Suppressor macrophage treated with lipopolysaccharide for 1 hour (primary cell): ENCODE data around the gene DUS2.
"Not testable (repeated sequence)": the region's sequence is repeated elsewhere in the genome, so short reads cannot be mapped to it uniquely, and the experiment has no call there.

Source experiments
- DNase-seq, 3 donors: peaks; one replicate each; pipeline ENCODE4 v3.0.0-alpha.2; 2020 to 2022

Gene DUS2

DNA sequence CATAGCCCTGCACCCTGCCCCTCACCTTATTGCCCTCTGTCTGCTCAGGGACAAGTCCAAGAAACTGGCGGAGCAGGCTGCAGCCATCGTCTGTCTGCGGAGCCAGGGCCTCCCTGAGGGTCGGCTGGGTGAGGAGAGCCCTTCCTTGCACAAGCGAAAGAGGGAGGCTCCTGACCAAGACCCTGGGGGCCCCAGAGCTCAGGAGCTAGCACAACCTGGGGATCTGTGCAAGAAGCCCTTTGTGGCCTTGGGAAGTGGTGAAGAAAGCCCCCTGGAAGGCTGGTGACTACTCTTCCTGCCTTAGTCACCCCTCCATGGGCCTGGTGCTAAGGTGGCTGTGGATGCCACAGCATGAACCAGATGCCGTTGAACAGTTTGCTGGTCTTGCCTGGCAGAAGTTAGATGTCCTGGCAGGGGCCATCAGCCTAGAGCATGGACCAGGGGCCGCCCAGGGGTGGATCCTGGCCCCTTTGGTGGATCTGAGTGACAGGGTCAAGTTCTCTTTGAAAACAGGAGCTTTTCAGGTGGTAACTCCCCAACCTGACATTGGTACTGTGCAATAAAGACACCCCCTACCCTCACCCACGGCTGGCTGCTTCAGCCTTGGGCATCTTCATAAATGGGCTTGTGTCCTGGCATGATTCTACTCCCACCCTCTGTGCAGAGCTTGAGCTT, 55.8 kb downstream of the DUS2 start:
- no peak for DNase-seq

DNA sequence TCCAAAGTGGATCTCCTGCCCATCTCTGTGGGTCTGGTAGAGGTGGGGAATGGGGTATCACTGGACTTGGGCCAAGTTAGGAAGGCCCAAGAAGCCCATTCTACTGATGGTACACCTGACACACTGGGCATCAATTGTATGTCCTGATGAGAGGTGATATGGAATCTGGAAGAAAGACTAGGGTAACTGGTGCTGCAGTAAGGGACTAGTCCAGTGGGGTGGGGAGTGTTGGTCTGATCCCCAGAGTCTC, 56.2 kb downstream of the DUS2 start:
- DNase-seq = no peak

- DNase-seq = peak; percentile 89 to 92 (median 90)
Observed at GRCh38 chr16:68079626-68080344, 56.7 kb downstream of the DUS2 start.

- peak in 2 of 3 donors; percentile 47 to 53 for DNase-seq
Observed at GRCh38 chr16:68081861-68082628, 59.0 kb downstream of the DUS2 start.

DNA sequence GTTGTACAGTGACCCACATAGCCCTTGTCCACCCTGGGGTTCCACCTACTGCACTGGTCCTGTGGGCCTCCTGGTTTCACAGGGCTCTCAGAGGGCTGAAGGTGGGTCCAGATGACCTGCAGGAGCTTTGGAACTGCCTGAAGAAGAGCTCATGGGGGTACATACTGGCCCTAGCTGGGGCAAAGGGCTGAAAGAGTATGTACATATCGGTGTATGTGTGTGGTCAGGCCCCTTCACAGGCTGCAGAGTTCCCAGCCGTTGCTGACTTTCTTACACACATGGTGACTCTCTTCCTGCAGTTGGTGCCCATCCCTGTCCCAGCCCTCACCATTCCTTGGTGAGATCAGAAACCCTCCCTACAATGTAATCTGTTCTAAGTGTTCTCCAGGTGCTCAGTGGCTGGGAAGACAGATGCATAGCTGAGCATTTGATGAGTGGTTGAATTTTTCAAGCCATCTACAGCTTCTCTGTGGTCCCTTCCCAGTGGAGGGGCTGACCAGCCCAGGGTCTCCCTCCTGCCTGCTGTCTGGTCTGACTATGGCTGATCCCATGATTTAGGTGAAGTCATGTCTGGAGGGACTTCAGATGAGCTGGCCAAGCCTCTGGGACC, 59.6 kb downstream of the DUS2 start:
- no peak for DNase-seq

DNA sequence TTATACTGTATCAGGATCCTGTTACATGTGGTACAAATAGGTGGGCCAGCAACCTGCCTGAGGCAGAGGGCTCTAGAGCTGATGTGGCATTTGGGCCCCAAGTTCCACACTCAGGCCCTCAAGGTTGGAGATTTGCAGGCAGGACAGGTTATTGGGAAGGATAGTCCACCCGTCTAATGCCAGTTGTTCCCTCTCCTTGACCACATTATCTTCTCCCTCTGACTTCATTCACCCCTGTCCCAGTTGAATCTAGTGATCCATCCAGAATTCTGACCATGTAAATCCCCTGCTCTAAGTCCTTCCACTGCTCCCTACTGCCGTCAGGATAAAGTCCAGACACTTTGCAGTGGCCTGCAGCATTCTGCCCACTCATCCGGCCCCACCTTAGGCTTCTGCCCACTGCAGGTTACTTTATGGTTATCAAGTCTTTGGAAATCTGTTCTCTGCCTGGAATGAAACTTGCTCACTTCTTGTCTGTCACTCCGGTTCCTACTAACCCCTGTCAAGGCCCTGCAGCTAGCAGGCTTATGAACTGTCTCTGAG, 60.2 kb downstream of the DUS2 start:
- DNase-seq = no peak

GRCh38 chr16:68083861-68084503, 60.9 kb downstream of the DUS2 start:
- peak; percentile 62 to 66 (median 65) for DNase-seq

DNA sequence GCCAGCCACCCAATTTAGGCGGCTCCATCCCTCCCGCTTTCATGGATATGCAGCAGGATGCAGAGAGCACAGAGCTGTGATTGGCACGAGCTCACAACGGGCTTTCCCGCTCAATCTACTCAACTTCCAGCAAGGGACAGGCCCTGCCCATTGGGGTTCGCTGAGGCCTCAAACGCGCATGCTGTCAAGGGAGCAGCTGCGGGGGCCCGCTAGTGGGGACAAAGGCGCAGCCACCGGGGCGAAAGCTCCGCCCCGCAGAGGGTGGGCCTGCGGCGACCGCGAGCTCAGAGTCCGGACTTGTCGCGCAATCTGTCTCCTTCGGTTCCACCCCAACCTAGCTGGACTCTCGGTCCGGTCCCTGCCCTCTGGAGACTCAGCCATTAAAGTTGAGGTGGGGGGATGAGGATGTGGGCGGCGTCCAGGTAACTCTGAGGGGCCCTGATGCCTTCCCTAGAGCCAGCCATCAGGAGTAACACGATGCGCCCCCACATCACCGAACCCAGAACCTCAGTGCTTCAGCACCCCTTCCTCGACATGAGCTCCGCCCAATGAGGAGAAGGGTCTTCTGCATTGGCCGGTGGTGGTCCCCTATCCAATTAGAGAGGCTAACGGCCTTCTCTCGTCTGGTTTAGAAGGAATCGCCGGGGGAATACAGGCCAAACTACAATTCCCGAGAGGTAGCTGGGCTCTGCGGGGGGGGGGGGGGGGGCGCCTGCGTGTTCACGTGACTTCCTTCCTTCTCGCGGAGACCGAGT, 61.6 kb downstream of the DUS2 start:
- DNase-seq = peak; percentile 89 to 93 (median 90)

- peak; percentile 98 to 100 (median 99) for DNase-seq
Observed at GRCh38 chr16:68085259-68086071, 62.4 kb downstream of the DUS2 start, which contains the start of gene NFATC3. NFATC3 (plus strand) TSS chr16:68085370; CDS start chr16:68085682, 312 bp downstream.

GRCh38 chr16:68086336-68086841, 63.3 kb downstream of the DUS2 start:
- DNase-seq = peak in 2 of 3 donors; percentile 45 to 63

DNA sequence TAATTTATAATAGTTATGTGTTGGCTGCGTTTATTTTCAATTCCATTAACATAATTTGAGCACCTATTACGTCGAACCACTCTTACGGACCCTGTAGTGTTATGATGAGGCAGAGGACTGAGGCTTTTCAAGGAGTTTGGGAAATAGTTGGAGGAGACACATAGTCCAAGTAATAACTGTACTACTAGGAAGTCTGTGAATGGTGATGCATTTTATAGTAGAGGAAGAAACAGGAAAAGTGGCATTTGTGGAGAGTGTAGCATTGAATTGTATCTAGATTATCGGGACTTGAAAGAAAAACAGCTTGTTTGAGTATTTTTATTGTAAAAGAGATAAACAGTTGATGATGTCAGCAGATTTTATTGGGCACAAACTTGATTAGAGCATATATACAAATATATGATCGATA, 63.8 kb downstream of the DUS2 start:
- DNase-seq = no peak

DNA sequence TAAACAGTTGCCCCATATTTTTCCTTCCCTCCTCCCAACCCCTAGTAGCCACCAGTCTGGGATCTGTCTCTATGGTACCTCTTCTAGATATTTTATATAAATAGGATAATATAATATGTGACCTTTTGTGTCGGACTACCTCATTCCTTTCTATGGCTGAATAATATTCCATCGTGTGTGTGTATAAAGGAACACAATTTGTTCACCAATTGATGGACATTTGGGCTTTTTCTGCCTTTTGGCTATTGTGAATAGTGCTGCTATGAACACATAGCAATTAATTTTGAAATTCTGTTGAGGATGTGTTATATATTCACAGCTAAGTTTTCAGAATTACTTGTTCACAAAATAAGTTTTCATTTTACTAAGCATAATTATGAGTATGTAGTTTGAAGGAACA, 64.6 kb downstream of the DUS2 start:
- DNase-seq = no peak

GRCh38 chr16:68088130-68088972, 65.3 kb downstream of the DUS2 start:
- DNase-seq = no peak

DNA sequence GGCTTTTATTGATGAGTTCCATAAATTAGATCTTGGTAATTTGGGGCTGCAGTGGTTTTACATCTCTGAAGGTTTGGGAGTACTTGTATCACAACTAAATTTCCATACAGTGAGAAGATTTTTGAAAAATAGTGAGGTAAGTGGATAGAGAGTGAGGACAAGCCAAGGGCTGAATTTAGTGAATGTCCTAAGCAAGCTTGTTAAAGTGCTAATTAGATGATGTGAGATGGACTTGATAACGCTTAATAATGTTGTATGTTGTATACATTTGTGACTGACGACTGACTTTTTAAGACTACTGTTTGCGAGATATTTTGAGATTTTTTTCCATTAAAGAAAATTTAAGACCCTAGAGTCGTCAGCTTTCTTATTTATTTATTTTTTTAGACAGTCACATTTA, 66.0 kb downstream of the DUS2 start:
- DNase-seq = no peak

GRCh38 chr16:68090130-68090529, 67.0 kb downstream of the DUS2 start:
- DNase-seq = peak in 2 of 3 donors; percentile 31 to 40

DNA sequence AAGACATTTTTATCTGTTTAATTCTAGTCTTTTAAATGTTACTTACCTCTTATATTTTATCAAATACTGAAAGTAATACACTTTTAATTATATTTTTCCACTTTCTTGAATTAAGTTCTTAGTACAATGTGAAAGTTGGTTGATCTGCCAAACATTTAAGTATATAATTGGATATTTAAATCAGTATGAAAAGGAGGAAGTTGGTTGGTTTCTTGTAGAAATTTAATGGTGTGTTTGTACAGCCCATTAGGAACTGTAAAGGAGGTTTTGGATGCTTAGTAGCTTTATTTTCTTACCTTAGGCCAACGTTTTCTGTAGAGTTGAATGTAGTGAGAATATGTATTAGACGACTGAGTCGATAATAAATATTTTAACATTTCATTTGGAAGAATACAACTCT, 67.4 kb downstream of the DUS2 start:
- DNase-seq = no peak

DNA sequence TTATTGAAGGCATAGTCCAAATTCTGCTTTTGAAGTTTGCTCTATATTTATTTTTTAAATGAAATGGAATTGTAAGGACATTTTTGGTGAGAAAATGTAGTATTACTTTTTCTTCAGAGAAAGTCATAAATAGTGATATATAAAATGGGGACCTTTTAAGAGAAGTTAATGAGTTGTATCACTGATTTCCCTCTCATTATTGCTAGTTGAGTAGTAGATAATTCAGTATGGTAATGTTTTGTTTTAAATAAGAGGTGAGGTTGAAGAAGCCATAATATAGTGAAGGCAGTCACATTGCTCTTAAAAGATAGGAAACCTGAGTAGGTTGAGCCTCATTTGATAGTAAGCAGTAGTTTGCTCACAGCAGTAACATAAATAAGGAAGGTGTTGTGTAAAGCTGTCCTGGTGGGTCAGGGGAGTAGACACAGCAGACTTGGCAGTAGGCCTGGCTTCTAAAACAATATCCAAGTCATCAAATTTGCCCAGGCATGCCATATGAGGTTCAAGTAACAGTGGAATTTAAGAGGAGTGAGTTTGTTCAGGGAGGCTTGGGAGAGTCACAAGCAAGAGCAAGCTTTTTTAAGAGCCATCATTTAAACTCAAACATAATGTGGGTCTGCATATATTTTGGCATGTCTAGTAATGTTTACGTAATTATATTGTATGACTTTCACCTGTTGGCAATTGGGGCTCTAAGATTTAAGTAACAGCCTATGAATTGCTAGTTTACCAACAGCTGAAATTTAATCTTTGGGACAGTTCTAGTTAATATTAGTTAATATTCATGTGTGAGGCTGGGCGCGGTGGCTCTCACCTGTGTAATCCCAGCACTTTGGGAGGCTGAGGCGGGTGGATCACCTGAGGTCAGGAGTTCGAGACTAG, 68.5 kb downstream of the DUS2 start:
- DNase-seq = no peak

DNA sequence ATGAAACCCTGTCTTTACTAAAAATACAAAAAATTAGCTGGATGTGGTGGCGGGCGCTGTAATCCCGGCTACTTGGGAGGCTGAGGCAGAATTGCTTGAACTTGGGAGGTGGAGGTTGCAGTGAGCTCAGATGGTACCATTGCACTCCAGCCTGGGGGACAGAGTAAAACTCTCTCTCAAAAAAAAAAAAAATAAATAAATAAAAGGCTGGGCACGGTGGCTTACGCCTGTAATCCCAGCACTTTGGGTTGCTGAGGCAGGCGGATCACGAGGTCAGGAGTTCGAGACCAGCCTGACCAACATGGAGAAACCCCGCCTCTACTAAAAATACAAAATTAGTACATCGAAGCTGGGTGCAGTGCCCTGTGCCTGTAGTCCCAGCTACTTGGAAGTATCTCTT, 69.2 kb downstream of the DUS2 start:
- not testable (repeated sequence) for DNase-seq
